Measurements from ENCODE around the gene RAB6B. TPM values are rescaled to one million over a fixed set of nuclear protein-coding genes. Genes with fewer than 3 reads are reported as not detected.

The RAB6B gene
- total RNA-seq, 1 experiment from 2014 or later = 14.1 TPM

- POLR2A ChIA-PET = no interaction called here
- peak; percentile 79 for TF ChIP-seq FOSL1 (IDR thresholded peaks at IDR 0.05; ENCODE audit: low read depth)
- TF ChIP-seq CBX3 (IDR thresholded peaks at IDR 0.05; ENCODE audit: low read depth) = no peak
- TF ChIP-seq ATF3 (IDR thresholded peaks at IDR 0.05) = no peak
- TF ChIP-seq CEBPB (IDR thresholded peaks at IDR 0.05; ENCODE audit: low read depth) = peak; percentile 61; the same call in 1 of the 2 replicates
- peak; percentile 69 for TF ChIP-seq POLR2AphosphoS5 (IDR thresholded peaks at IDR 0.05; ENCODE audit: low read depth, low read length)
- TF ChIP-seq REST (IDR thresholded peaks at IDR 0.05; ENCODE audit: low read depth) = no peak
- peak; percentile 67 for TF ChIP-seq JUND (IDR thresholded peaks at IDR 0.05)
- peak; percentile 70 for TF ChIP-seq SP1 (IDR thresholded peaks at IDR 0.05; ENCODE audit: low read depth)
- Histone ChIP-seq H3K79me2 (ENCODE audit: insufficient read depth, low read length) (no peaks in the 10 kb centered on the region), H3K9me3 (ENCODE audit: control insufficient read depth in 1 of 2, insufficient read depth in 1 of 2, low read depth in 1 of 2, low read length in 2 of 2) (no peaks in the 10 kb centered on the region), H4K20me1 (ENCODE audit: insufficient read depth) (no peaks in the 10 kb centered on the region), H3K27me3 (ENCODE audit: insufficient read depth, low read length) (peaks cover 66% of the 10 kb centered on the region), H2AFZ (ENCODE audit: low read depth, low read length, poor library complexity, severe bottlenecking) (no peak overlapping the region), H3K36me3 (ENCODE audit: control insufficient read depth in 1 of 2, insufficient read depth in 2 of 2, low read length in 2 of 2) (no peaks in the 10 kb centered on the region), H3K4me2 (ENCODE audit: low read length) (peak overlapping the region; percentile 54), H3K27ac (ENCODE audit: low read depth, low read length) (no peak overlapping the region), H3K9me2 (ENCODE audit: insufficient read depth) (no peaks in the 10 kb centered on the region), H3K4me1 (ENCODE audit: control insufficient read depth in 1 of 2, insufficient read depth in 2 of 2, low read length in 2 of 2) (peaks cover 28 to 29% of the 10 kb centered on the region in 2 experiments), H3K9ac (ENCODE audit: low read length) (no peak overlapping the region), H3K4me3 (replicated peaks in 1 of 2; ENCODE audit: low read depth in 1 of 2, low read length in 2 of 2) (no peak overlapping the region)
- intact Hi-C loops (cut with micrococcal nuclease) = no loop called here
- RAD21 ChIA-PET (ENCODE audit: low non-redundant PET in 1 of 2, low total read pairs in 2 of 2, uncharacterized antibody in 2 of 2, unreplicated experiment in 2 of 2) = no interaction called here
- BruUV-seq (replicated peaks) = no TSS peak
- CTCF ChIA-PET = no interaction called here
- DNase-seq (ENCODE audit: low read depth, low spot score) = peak; percentile 85
- peak; percentile 81 for ATAC-seq
Observed at GRCh38 chr3:133943639-133944141, 48.0 kb upstream of the RAB6B start.

Measured in HCT116 (cell line).